NCI-H82 treated with DMSO at 0.1 percent for 48 hours (cell line): Measurements from ENCODE around the gene TNPO3.

Experiments
- DNase-seq: peaks from one replicate; lab custom pipeline; 2025; ENCODE audit not compliant: unreplicated experiment; lab: John Stamatoyannopoulos, UW

Gene TNPO3

GRCh38 chr7:128940494-128941322 is 114.2 kb downstream of the TNPO3 start:
- no peak for DNase-seq

DNA sequence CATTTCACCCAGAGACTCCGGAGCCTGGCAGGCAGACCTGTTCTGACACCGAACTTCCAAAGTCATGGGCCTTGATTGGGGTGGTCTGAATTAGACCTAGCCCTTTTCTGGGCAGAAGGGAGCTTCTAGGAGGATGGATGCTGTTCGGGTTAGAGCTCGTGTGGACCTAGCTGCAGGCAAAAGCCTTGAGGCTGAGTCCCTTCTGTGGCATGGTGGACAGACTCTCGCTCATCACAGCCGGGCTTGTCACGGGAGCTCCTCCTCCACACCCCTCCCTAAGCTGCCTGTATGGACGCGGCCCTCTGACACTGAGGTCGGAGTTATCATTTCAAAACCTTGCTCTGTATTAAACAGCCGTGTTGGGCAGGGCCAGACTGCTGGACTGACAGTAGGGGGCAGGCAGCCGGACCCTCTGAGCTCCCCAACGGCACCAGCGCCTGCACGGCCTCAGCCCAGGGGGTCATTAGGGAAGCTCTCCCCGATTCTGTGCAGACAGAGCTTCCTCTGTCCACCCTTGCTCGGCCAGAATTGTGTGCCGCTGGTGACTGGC is 115.0 kb downstream of the TNPO3 start:
- no peak for DNase-seq

- DNase-seq, result no peak
These were observed 115.6 kb downstream of the TNPO3 start for GRCh38 chr7:128939075-128939860.

- no peak for DNase-seq
These were observed 116.3 kb downstream of the TNPO3 start for GRCh38 chr7:128938544-128939074.

DNA sequence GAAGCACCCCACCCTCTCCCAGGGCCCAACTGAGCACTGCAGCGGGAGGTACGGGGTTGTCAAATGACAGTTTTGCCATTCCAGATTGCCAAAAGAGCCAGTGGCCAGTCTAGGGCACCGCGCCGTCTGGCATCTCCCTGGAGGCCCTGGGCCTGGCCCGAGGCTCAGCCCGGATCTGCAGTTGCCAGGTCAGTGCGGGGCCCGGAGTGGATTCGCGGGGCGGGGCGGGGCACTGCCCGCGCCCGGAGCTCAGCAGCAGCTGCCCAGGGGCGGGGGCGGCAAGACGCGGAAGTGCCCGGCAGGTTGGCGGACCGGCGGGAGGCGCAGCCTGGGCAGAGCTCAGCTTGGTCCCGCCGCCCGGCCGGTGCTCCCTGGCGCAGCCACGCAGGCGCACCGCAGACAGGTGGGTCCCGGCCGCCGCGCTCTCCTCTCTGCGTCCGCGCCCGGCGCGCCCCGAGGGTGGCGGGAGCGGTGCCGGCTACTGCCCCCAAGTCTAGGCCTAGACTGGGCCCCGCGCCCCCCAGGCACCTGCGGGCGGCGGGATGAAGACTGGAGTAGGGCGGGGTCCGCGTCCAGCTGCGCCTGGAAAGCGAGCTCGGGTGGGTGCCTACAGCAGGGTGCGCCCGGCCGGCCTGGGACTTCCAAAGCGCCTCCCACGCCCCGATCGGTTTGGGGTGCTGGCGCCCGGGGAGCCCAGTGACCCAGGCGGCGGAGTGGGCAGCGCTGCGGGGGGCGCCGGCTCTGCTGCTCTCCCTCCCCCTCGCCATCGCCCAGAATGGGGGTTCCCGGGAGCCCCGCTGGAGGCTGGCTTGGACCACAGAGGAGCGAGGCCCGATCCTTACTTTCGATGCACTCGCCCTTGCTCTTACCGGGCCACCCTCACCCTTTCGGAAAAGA is 117.0 kb downstream of the TNPO3 start, which contains the start of gene IRF5:
Gene IRF5, plus strand, starts transcription at position 281 of the 897 bp plus-strand sequence. CDS start 4,155 bp downstream, outside the sequence.
- no peak for DNase-seq

DNA sequence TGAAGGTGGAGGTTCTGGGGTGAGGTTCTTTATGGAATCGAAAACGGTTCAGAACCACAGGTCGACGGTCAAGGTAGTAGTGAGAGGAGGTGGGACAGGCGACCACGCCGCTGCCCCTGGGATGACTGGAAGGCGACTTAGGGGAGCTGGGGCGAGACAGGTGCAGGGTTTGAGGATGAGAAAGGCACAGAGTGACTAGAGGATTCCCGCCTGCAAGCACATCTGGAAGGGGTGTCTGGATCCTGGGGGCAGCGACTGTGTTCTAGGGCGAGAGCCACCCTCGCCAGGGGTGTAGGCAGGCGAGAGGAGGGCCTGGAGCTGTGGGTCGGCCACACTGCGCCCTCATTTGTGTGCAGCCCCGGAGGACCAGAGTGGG is 117.7 kb downstream of the TNPO3 start:
- DNase-seq, result no peak

- no peak for DNase-seq
These were observed 118.1 kb downstream of the TNPO3 start for GRCh38 chr7:128936798-128937197.

- DNase-seq, result no peak
These were observed 119.6 kb downstream of the TNPO3 start for GRCh38 chr7:128935342-128935730.

GRCh38 chr7:128934361-128935341 is 120.3 kb downstream of the TNPO3 start:
- no peak for DNase-seq

DNA sequence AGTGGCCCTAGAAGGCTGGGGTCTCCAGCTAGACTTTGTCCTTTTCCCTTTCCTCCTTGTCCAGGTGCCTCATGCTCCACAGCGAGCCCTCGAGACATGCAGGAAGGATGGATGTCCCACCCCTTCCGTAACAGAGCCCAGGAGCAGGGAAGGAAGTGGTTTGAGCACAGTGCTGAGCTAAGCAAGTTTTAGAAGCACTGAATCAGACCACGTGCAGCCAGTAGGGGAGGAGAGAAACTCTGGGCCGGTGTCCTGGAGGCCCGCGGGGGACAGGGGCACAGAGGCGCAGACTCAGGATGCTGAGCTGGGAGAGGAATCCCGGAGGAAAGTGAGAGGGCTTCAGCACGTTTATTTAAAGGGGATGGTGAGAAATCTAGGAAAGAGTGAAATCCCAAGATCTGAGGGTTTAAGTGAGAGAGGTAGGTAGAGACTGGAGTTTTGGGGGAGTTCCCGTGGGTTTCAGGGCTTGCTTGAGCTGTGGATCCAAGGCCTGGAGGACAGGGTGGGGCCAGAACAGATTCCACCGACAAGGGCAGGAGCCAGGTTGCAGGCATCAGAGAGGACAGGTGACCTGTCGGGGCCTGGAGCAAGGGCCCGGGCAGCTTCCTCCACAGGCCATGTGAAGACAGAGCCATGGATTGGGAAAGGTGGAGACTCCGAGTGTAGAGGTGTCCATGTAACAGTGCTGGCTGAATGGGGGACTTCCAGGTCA is 121.6 kb downstream of the TNPO3 start:
- DNase-seq, result no peak

GRCh38 chr7:128932862-128933179 is 122.1 kb downstream of the TNPO3 start:
- no peak for DNase-seq

- no peak for DNase-seq
These were observed 122.7 kb downstream of the TNPO3 start for GRCh38 chr7:128931965-128932861.

DNA sequence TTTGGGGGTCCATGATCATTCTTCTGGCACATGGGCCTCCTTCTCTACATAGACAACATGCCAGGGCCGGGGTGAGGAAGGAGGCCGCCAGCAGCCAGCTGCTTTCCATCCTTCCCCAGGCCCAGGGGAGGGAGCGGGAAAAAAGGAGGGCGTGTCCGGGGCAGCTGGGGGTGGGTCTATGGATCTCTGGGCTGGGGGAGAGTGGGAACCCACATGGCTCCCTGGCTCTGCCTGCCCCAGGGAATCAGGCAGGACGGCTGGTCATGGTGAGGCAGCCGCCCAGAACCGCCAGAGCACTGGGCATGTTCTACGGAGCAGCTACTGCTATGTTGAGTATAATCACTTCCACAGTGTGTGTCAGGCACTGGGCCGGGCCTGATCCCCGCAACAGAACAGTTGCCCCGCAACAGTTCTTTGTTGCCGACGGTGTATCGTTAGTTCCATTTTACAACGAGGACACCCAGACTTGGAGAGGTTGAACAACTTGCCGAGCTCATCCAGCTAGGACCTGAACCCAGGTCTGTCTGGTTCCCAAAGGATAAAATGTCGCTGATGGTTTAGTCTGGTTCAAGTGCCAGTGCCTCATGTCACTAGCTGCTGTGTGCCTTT is 123.6 kb downstream of the TNPO3 start:
- DNase-seq, result no peak

- DNase-seq, result no peak
These were observed 125.8 kb downstream of the TNPO3 start for GRCh38 chr7:128928882-128929788.

- DNase-seq, result no peak
These were observed 126.6 kb downstream of the TNPO3 start for GRCh38 chr7:128928159-128928813.
